GM19035 (cell line): ENCODE measurements around the gene RAB11FIP2.

Experiments
- ATAC-seq: cut with Tn5 transposase; IDR thresholded peaks from one replicate; pipeline ENCODE4 v1.9.1; 2021; ENCODE audit not compliant: unreplicated experiment

Gene RAB11FIP2

DNA sequence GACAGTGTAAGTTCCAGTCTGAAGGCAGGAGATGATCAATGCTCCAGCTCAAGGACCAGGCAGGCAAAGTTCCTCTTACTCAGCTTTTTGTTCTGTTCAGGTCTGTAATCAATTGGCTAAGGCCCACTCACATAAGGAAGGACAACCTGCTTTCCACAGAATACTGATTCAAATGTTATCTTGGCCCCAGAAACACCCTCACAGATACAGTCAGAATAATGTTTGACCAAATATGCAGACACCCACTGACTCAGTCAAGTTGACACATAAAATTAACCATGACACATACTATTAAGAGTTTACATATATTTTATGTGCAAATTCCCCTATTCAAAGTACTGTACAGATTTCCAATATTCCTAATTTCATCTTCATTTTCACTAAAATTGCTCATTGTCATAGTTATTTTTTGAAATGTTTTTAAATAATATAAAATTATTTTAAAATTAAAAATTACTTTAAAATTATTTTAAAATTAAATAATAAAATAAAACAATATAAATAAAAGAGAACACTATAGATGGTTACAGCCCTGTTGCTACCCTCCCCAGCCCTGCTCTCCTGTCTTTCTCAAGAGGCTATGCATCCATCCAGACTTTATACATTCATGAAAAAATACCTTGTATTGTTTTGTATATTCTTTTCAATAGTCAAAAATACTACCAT is 59.4 kb downstream of the RAB11FIP2 start:
- ATAC-seq, result no peak

DNA sequence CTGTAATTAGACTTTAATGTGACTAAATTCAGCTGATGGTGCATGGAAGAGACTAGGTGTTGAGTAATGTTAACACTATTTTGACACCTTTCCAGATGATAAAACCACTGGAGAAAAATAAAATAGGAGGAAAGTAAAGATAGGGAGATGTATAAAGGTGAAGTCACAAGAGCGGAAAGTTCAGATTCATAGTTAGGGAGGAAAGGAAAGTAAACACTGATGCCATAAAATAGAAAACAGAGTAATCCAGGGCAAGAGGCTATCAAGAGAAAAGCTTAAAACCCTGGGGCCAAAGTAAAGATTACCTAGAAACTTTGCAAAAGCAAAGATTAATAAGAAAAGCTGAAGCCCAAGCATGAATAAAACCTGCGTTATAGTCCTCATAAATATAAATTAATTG is 62.8 kb downstream of the RAB11FIP2 start:
- ATAC-seq, result no peak

DNA sequence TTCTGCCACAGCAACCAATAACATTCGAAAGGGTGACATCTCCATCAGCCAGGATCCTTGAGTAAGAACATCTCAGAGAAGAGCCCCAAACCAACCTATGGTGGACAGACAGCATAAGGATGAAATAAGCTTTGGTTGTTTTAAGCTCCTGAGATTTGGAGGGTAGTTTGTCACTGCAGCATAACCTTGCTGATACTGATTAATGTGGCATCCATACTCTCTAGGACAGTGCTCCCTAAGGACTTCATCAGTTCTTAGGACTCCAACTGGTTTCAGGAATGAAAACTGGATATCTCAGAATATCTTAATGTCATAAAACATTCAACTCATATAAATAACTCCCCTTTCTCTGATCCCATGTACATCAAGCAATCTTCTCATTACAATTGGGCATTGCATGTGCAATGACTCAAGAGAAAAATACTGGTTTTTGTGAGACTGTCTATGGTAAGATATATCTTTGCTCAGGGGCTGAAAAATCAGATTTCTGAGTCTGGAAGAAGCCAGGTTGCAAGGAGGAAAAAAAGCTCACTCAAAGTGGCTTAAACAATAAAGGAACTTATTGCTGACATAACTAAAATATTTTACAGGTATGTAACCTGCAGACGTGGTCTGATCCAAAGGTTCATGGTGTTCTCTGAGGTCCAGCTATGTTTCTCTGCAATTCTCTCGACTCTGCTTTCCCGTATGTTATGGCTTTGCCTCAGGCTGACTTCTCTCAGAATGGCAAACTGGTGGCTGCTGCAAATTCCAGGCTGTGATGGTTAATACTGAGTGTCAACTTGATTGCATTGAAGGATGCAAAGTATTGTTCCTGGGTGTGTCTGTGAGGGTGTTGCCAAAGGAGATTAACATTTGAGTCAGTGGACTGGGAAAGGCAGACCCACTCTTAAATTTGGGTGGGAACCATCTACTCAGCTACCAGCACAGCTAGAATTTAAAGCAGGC is 65.7 kb downstream of the RAB11FIP2 start:
- ATAC-seq, result no peak

DNA sequence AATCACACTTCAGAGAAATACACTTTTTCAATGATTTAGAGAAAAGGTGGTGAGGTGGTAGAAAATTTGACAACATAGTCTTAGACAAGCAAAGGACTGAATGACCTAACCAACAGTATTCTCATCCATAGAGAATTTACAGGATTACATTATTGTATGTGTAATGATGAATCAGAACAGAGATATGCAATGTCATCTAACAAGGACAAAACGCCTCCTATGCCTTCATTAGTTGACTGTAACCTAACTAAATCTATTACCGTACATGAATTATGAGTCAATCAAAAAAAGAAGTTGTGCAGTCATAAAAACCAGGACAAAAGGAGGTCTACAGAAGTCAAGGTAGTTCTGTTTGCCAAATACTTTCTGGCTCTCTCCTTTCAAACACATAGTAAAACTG is 66.5 kb downstream of the RAB11FIP2 start:
- no peak for ATAC-seq

DNA sequence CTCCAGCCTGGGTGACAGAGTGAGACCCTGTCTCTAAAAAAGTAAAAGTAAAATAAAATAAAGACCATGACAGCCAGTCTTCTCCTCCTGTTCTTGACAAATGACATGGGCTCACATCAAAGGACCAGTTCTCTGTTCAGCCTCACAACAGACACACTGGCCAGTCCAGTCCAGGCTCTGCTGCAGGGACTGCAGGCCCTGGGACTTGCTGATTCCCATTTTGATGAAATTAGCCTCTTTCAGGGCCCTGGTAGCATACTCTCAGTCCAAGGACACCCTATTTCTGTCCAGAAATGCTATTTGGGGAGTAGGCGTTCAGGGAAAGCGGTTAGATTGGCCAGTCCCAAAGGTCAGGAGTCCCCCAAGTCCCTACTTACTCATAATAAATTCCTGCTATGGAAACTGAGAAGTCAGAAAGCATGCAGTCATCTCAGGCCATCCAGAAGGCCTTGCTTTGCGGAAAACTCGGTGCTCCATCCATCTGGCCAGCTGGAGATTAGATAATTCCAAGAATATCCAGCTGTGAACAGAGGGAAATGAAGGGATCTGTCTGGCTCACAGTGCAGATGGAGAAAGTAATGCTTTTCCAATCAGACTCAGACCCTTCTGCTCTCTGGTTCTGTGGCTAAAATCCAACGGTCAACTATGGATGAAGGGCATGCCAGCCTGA is 74.4 kb downstream of the RAB11FIP2 start:
- ATAC-seq, result no peak

DNA sequence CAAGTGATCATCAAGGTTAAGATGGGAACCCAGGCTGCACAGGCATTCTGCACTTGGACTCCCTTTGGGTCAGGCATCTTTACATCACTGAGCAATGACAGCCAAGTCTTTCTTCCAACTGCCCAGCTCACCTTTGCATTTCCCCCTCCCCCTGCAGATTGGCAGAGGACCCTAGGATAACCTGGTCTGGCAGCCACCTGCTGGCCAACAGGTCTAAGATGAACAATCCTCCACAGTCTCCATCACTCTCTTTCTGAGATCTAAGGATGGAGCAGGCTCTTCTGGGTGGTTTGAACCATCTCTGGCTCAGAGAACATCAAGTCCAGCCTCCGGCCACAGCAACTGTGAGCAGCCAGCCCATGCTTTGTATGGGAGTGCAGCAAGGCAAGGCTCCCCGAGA is 75.8 kb downstream of the RAB11FIP2 start:
- no peak for ATAC-seq

DNA sequence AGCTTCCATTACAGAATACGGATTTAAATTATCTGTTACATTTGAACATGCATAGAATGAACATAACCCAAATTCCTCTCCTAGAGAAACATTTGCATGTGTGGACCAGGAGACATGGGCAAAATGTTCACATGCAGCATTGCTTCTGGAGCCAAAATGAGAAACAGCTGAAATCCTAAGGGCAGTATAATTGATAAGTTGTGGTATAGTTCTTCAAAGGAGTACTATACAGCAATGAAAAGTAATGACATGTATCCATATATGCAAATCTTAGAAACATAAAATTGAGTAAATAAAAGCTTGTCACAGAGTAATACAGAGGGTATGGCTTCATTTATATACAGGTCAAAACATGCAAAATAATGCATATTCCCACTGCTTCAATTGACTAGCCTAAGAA is 77.1 kb downstream of the RAB11FIP2 start:
- ATAC-seq, result no peak

DNA sequence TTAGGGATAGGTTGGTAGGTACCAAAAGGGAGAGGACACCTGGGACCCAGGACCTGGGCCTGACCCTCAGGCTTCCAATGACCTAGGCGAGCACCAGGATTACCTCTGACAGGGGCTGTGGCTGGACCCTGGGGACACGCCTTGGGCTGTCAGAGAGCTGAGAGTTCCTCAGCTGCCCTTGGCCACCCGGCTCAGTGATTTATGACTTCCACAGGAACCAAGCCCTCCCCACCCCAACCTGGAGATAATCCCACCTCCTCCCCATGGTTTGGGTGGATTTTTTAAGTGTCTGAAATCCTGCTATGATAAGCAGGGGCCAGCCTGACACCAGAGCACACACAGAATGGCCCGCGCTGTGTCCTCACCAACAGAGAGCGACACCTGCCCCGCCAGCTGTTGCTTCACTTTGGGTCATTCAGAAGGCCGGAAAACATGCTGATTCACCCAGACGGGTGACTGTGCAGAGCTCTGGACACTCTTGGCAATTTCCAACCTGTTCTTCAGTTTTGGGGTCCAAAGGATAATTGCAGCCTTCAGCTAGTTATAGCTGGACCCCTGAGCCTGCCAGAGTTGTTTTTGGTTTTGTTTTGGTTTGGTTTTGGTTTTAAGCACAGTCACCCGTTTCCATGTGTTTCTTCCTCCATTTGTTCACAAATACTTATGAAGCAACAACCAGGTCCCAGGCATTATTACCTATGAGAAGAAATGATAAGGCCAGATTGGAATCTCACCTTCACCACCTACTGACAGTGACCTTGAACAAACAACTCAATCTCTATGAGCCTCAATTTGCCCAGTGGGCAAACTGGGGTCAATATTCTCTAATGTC is 78.2 kb downstream of the RAB11FIP2 start:
- ATAC-seq, result no peak

DNA sequence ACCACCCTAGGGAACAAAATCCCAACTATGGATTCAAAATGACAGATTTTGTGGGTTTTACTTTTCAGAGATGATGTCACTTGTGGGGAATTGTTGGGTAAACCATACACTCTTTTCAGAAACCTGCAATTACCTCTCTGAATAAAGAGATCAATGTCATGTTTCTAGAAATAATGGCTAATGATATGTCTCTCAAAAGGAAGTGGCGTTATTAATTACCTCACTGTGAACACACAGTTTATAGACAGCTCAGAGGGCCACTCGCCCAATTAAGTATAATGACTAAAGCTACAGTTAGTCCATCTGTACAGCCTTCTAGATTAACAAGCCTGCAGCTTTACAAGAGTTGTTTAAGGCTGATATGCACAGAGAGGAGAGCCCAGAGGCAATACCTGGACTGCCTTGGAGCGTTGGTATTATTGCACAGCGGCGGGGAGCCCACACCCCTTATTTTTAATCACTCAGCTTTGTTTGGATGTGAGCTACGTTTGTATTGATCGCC is 79.5 kb downstream of the RAB11FIP2 start:
- no peak for ATAC-seq

DNA sequence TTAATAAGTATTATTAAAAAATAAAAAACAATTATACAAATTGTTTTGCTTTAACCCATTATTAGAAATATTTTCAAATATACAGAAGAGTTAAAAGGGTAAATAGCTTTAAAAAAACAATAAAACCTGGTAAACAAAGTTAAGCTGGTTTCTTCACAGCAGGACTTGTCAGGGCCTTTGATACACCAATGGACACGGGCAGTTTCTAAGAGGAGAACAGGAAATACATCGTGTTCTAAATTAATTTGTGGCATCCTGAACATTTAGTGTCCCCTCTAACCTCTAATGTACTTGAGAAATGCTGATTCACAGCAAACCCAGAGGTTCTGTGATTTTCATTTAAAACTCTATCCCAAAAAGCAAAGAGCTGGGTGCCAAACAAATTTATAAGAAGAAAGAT is 80.8 kb downstream of the RAB11FIP2 start:
- no peak for ATAC-seq

DNA sequence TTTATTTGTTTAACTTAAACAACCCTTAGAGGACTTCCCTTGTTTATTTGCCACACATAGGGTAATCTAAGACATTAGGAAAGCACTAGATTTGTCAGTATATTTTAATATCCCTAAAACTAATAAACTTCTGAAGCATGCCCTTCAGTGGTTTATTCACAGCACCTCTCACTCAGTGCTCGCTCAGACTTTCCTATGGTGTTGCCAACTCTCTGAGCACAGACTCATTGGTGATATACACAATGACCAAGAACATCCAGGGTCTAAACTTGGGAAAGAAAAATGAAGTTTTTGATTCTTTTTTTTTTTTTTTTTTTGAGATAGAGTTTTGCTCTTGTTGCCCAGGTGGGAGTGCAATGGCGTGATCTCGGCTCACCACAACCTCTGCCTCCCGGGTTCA is 82.2 kb downstream of the RAB11FIP2 start:
- ATAC-seq, result no peak

DNA sequence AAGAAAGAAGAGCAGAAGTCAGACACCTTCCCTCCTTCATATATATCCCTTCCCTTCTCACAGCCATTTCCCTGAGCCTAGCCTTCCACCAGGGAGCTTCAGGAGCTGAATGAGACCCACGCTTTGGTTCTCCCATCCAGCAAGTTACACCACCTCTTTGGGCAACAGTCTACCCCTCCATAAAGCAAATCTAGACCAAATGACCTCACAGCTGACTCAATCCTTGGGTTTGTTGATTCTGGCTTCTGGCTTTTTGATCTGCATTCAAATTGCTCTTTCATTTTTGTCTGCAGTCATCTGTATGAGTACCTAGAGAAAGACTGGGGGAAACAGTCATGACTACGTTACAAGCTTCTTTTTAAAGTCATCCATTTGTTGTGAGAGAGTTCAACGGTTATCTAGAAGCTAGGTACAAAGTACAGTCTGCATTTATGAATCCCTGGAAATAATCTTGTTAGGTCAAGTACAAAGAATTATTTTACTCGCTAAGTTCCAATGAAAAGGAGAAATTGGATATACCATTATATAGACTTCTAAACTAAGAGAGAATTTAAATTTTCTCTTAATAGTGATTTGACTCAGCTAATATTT is 86.3 kb downstream of the RAB11FIP2 start:
- ATAC-seq, result no peak

DNA sequence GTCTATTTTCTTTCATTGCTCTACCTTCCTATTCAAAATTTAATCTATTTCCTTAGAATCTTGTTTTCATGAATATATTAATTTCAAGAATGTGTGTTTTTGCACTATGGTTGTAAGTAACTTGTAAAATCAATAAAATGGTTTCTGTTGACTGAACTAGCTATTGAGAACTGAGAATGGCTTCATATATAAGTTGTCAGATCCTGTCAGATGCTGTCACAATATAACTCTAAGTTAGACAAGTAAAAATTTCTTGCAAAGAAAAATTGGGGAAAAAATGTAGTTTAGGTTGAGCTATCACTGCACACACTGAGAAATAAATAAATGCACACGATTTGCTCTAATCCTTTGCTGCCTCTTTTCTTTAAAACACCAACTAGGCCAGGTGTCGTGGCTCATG is 89.8 kb downstream of the RAB11FIP2 start:
- ATAC-seq, result no peak

DNA sequence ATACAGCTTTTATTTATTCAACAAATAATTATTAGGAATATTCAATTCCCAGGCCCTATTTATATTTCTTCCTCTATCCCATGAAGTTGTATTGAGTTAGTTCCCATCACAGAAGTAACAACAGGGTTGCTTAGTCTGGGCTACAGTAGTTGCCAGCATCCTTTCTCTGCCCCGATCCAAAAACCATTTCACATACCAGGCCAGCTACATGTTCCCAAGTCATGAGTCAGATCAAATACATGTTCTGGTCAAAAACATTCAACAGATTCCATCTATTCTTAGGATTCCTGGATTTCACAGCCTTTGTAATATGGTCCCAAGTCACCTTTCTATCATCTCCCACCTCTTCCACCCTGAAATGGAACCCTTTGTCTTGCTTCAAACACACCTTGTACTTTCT is 91.6 kb downstream of the RAB11FIP2 start:
- no peak for ATAC-seq
